HG03159 (cell line): ENCODE results near the gene CAVIN1.
"Not testable (repeated sequence)": the region's sequence is repeated elsewhere in the genome, so short reads cannot be mapped to it uniquely, and the experiment has no call there.

Experiments
- ATAC-seq: cut with Tn5 transposase; IDR thresholded peaks from one replicate; pipeline ENCODE4 v1.9.1; 2021; ENCODE audit warnings: mild to moderate bottlenecking, moderate library complexity; ENCODE audit not compliant: unreplicated experiment

Gene CAVIN1

GRCh38 chr17:42406615-42407288, 16.3 kb downstream of the CAVIN1 start:
- ATAC-seq, result no peak

GRCh38 chr17:42405963-42406495, 17.0 kb downstream of the CAVIN1 start:
- ATAC-seq, result no peak

DNA sequence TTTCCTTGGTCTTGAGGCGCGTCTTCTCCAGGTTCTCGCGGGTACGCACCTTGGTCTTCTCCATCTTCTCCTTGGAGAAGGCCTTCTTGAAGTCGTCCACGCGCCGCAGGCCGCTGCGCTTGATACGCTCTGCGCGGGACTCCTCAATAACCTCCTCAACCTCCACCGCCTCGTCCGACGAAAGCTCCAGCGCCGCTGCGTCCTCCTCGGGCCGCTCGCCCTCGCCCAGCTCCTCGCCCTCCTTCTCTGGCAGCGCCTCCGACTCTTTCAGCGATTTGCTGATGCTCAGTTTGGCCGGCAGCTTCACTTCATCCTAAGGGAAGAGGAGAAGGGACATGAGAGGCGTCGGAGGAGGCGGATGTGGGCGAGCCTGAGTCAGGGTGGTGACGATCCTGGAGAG, 18.0 kb downstream of the CAVIN1 start:
- no peak for ATAC-seq

- ATAC-seq, result no peak
Measured at GRCh38 chr17:42404326-42405055, 18.6 kb downstream of the CAVIN1 start.

DNA sequence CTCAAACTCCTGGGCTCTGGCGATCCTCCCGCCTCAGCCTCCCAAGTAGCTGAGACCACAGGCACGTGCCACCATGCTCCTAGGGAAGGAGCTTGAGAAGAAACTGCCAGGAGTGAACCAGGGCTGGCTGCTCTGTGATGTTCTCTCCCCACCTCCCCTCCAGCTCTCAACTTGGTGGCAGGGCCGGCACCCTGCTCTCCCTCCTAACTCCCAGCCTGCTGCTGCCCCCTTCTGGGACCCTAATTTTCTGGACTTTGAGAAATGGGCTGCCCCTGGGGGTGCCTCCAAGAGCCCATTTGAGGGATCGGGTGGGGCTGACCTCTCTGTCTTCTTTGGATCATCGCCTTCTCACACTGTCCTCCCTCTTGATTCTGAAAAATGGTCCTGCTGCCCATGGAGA, 19.9 kb downstream of the CAVIN1 start:
- ATAC-seq, result no peak

DNA sequence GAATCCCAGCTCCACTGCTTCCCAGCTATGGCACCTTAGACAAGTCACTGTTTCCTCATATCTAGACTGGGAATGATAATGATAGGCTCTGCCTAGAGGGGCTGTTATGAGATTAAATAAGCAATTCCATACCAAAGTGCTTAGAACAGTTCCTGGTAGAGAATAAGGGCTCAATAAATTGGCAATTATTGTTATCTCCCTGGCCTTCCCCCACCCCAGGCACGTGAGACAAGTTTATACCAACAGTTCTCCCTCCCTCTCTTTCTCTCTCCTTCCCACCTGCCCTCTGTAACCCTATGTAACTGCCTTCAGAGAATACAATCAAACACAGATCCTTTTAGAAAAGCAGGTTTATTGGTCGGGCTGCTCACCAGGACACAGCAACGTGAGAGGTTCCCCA, 20.9 kb downstream of the CAVIN1 start:
- ATAC-seq, result no peak

- ATAC-seq, result not testable (repeated sequence)
Measured at GRCh38 chr17:42400844-42401375, 22.1 kb downstream of the CAVIN1 start.

DNA sequence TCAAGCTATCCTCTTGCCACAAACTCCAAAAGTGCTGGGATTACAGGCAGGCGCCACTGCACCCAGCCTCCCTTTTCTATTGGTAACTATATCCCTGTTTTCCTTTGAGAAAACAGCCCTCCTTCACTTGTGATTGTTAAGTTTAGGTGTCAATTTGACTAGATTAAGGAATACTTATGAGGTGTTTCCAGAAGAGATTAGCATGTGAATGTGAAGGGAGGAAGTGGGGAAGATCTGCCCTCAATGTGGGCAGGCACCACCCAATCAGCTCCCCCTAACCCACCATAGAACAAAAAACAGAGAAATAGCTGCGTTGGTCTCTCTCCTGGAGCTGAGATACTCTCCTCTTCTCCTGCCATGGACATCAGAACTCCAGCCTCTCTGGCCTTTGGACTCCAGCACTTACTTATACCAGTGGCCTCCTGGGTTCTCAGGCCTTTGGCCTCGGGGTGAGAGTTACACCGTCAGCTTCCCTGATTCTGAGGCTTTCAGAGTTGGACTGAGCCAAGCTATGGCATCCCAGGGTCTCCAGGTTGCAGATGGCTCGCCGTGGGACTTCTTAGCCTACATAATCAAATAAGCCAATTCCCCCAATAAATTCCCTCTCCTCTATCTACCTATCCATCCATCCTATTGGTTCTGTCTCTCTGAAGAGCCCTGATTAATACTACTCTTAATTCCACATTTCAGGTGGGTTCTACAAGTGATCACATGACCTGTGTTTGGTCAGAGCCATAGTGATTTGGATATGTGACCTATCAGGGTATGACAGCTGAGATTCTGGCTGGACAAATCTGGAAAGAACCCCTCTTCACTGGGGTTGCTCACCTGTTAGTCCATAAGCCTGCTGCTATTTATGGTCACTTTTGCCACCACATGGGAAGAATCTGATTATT, 22.9 kb downstream of the CAVIN1 start:
- no peak for ATAC-seq

- no peak for ATAC-seq
Measured at GRCh38 chr17:42399121-42399520, 23.9 kb downstream of the CAVIN1 start.

DNA sequence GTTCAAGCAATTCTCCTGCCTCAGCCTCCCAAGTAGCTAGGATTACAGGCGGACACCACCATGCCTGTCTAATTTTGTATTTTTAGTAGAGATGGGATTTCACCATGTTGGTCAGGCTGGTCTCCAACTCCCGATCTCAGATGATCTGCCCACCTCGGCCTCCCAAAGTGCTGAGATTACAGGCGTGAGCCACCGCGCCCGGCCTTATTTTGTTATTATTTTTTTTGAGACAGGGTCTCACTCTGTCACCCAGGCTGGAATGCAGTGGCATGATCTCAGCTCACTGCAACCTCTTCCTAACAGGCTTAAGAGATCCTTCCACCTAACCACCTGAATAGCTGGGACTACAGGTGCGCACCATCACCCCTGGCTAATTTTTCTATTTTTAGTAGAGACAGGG, 27.5 kb downstream of the CAVIN1 start:
- not testable (repeated sequence) for ATAC-seq

- no peak for ATAC-seq
Measured at GRCh38 chr17:42394838-42395237, 28.2 kb downstream of the CAVIN1 start.

DNA sequence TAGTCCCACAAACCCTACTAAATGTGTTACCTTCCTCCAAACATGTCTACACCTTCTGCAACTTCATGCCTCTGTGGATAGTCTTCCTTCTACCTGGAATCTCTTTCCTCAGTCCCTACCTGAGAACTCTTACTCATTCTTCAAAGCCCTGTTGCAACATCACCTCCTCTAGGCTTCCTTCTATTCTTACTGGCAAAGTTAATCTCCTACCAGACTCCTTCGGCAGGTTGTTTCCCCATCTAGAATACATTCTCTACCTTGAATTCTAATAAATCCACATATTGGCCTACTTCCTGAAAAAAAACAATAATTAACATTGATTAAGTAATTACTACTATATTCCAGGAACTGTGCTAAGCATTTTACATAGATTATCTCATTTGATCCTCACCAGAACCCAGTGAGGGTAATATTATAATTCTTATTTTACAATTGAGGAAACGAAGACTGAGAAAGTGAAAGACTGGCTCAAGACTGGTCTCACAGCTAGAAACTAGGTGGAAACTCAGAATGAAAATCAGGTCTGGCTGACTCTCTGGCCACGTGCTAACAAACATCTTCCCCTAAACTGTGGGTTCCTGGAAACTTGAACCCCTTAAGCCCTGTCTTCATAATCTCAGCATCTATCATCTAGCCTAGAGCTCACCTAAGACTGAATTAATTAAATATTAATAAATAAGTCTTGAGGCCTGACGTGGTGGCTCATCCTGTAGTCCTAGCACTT, 30.2 kb downstream of the CAVIN1 start:
- no peak for ATAC-seq

DNA sequence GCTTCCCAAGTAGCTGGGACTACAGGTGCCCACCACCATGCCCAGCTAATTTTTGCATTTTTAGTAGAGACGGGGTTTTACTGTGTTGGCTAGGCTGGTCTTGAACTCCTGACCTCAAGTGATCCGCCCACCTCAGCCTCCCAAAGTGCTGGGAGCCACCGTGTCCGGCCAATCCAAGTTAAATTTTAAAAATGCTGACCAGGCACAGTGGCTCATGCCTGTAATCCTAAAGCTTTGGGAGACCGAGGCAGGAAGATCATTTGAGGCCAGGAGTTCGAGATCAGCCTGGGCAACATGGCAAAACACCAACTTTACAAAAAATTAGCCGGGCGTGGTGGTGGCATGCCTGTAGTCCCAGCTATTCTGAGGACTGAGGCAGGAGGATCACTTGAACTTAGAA, 31.6 kb downstream of the CAVIN1 start:
- not testable (repeated sequence) for ATAC-seq

GRCh38 chr17:42389899-42390298, 33.2 kb downstream of the CAVIN1 start:
- no peak for ATAC-seq

DNA sequence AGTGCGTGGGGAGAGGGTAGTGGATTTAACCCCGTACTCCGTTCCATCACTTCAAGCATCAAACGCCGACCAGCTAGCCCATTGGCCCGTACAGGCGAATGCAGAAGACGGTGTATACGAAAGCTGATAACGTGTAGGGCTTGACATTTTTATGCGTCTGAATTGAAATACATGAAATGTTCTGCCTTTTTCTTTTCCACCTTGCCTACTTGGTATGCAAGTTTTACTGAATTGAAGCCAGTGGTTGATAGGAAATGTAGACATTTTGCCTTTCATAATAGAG, 34.0 kb downstream of the CAVIN1 start:
- ATAC-seq, result no peak

GRCh38 chr17:42388381-42389134, 34.5 kb downstream of the CAVIN1 start, which contains the start of gene STAT3:
STAT3 (minus strand) TSS chr17:42388442; CDS start chr17:42348516, 39,926 bp downstream.
- ATAC-seq, result peak; percentile 86

DNA sequence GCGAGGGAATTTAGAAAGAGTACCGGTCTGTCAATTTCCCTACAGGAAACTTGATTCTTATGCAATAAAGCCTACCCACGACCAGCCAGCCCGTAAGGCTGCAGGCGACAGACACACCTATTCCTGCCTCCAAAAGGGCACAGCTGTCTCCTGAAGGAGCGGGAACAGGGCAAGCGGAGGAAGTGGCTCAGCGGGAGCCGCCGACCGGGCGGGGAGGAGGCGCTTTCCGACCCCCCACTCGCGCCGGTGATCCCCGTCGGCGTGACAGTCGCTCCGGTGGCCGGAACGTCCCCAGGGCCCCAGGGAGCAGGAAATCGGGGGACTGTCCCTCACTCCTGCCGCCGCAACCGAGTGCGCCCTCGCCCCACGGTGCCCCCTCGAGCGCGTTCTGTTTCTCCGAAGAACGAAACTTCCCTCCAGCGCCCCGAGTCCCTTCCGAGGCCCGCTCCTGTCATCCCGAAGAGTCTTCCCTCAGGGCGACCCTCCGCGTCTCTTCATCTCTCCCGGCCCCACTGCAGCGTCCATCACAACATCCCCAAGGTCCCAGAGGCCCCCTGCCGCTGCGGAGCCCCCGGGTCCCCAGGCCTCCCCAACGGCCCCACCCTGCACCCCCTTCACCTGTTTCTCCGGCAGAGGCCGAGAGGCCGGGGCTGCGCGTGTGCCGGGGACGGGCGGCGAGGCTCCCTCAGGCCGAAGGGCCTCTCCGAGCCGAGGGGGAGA, 35.2 kb downstream of the CAVIN1 start:
- ATAC-seq, result peak; percentile 8

- no peak for ATAC-seq
Measured at GRCh38 chr17:42386777-42387657, 36.0 kb downstream of the CAVIN1 start.
